ENCODE measurements around the gene DPP3.

The DPP3 gene

GRCh38 chr11:66465373-66466224, 14.6 kb upstream of the DPP3 start:
- peak; percentile 89 for DNase-seq (ENCODE audit: low read depth)
- TF ChIP-seq CTCF (IDR thresholded peaks at IDR 0.05; ENCODE audit: low read depth, low read length), result no peak
- peak; percentile 47 for TF ChIP-seq MYC (IDR thresholded peaks at IDR 0.05; ENCODE audit: low read depth, low read length)
- peak; percentile 29; the same call in 1 of the 2 replicates for TF ChIP-seq MAX (IDR thresholded peaks at IDR 0.05; ENCODE audit: low read depth, low read length)
- TF ChIP-seq POLR2A (IDR thresholded peaks at IDR 0.05; ENCODE audit: extremely low read depth, insufficient read length), result peak; percentile 11
- peak overlapping the region; percentile 47 for H3K4me3 ChIP-seq (ENCODE audit: low read depth, low read length)

- TF ChIP-seq MAX (IDR thresholded peaks at IDR 0.05; ENCODE audit: low read depth, low read length), result peak; percentile 35
- TF ChIP-seq CTCF (IDR thresholded peaks at IDR 0.05; ENCODE audit: low read depth, low read length), result no peak
- peak; percentile 53 for TF ChIP-seq POLR2A (IDR thresholded peaks at IDR 0.05; ENCODE audit: extremely low read depth, insufficient read length)
- TF ChIP-seq MYC (IDR thresholded peaks at IDR 0.05; ENCODE audit: low read depth, low read length), result peak; percentile 53
- DNase-seq (ENCODE audit: low read depth), result peak; percentile 94
- H3K4me3 ChIP-seq (ENCODE audit: low read depth, low read length), result peak within 1 kb of the TSS; percentile 47
Measured at GRCh38 chr11:66466225-66467033, 13.8 kb upstream of the DPP3 start, which contains the start of gene PELI3. PELI3 (plus strand) TSS chr11:66466905; CDS start chr11:66468129, 1,224 bp downstream.

- peak overlapping the region; percentile 47 for H3K4me3 ChIP-seq (ENCODE audit: low read depth, low read length)
- peak; percentile 54 for DNase-seq (ENCODE audit: low read depth)
- no peak for TF ChIP-seq POLR2A (IDR thresholded peaks at IDR 0.05; ENCODE audit: extremely low read depth, insufficient read length)
- no peak for TF ChIP-seq CTCF (IDR thresholded peaks at IDR 0.05; ENCODE audit: low read depth, low read length)
- TF ChIP-seq MAX (IDR thresholded peaks at IDR 0.05; ENCODE audit: low read depth, low read length), result no peak
- no peak for TF ChIP-seq MYC (IDR thresholded peaks at IDR 0.05; ENCODE audit: low read depth, low read length)
Measured at GRCh38 chr11:66467034-66467659, 13.1 kb upstream of the DPP3 start.

GRCh38 chr11:66467756-66468155, 12.5 kb upstream of the DPP3 start:
- peak overlapping the region; percentile 47 for H3K4me3 ChIP-seq (ENCODE audit: low read depth, low read length)
- peak; percentile 81 for DNase-seq (ENCODE audit: low read depth)
- TF ChIP-seq MAX (IDR thresholded peaks at IDR 0.05; ENCODE audit: low read depth, low read length), result no peak
- TF ChIP-seq MYC (IDR thresholded peaks at IDR 0.05; ENCODE audit: low read depth, low read length), result no peak
- TF ChIP-seq POLR2A (IDR thresholded peaks at IDR 0.05; ENCODE audit: extremely low read depth, insufficient read length), result no peak
- no peak for TF ChIP-seq CTCF (IDR thresholded peaks at IDR 0.05; ENCODE audit: low read depth, low read length)

- TF ChIP-seq MAX (IDR thresholded peaks at IDR 0.05; ENCODE audit: low read depth, low read length), result no peak
- TF ChIP-seq CTCF (IDR thresholded peaks at IDR 0.05; ENCODE audit: low read depth, low read length), result no peak
- TF ChIP-seq MYC (IDR thresholded peaks at IDR 0.05; ENCODE audit: low read depth, low read length), result no peak
- no peak for TF ChIP-seq POLR2A (IDR thresholded peaks at IDR 0.05; ENCODE audit: extremely low read depth, insufficient read length)
- H3K4me3 ChIP-seq (ENCODE audit: low read depth, low read length), result no peak overlapping the region
- DNase-seq (ENCODE audit: low read depth), result no peak
Measured at GRCh38 chr11:66468691-66469090, 11.5 kb upstream of the DPP3 start.

All from NB4 (cell line).